ENCODE results near the gene DNAJA4. TPM values are rescaled to one million over a fixed set of nuclear protein-coding genes. Genes with fewer than 3 reads are reported as not detected.
A peak's percentile ranks its signal among the peaks of the same experiment; 100 is the strongest.

Gene DNAJA4
- total RNA-seq, 2 donors from 2014 or later = 32.1 to 43.7 TPM

GRCh38 chr15:78272316-78272715 is 8.0 kb downstream of the DNAJA4 start:
- TF ChIP-seq POLR2A (IDR thresholded peaks at IDR 0.05) = no peak
- no peak for TF ChIP-seq POLR2AphosphoS5 (IDR thresholded peaks at IDR 0.05)
- Histone ChIP-seq H3K9me3 (no peaks in the 10 kb centered on the region), H3K27ac (no peak overlapping the region), H3K36me3 (no peaks in the 10 kb centered on the region), H3K27me3 (replicated peaks; ENCODE audit: insufficient read depth) (no peaks in the 10 kb centered on the region), H3K4me1 (replicated peaks) (no peaks in the 10 kb centered on the region), H3K4me3 (no peak overlapping the region)
- intact Hi-C loops (cut with DNase I) = no loop called here
- DNase-seq (ENCODE audit: low spot score) = no peak
- WGBS = 77% methylated on average over 2 of the region's 2 CpGs

GRCh38 chr15:78272776-78273175 is 8.4 kb downstream of the DNAJA4 start:
- H3K4me3 ChIP-seq = no peak overlapping the region
- 96% methylated on average over 3 of the region's 3 CpGs for WGBS
- H3K27ac ChIP-seq = no peak overlapping the region
- no peak for DNase-seq (ENCODE audit: low spot score)
- no peaks in the 10 kb centered on the region for H3K4me1 ChIP-seq (replicated peaks)
- intact Hi-C loops (cut with DNase I) = no loop called here
- no peak for TF ChIP-seq CTCF (IDR thresholded peaks at IDR 0.05)
- TF ChIP-seq POLR2AphosphoS5 (IDR thresholded peaks at IDR 0.05) = no peak
- no peak for TF ChIP-seq POLR2A (IDR thresholded peaks at IDR 0.05)
- no peaks in the 10 kb centered on the region for H3K27me3 ChIP-seq (replicated peaks; ENCODE audit: insufficient read depth)
- no peaks in the 10 kb centered on the region for H3K36me3 ChIP-seq
- H3K9me3 ChIP-seq = no peaks in the 10 kb centered on the region

GRCh38 chr15:78274994-78275393 is 10.6 kb downstream of the DNAJA4 start:
- TF ChIP-seq POLR2A (IDR thresholded peaks at IDR 0.05) (no peak), CTCF (IDR thresholded peaks at IDR 0.05) (no peak), POLR2AphosphoS5 (IDR thresholded peaks at IDR 0.05) (no peak)
- Histone ChIP-seq H3K27me3 (replicated peaks; ENCODE audit: insufficient read depth) (no peaks in the 10 kb centered on the region), H3K27ac (no peak overlapping the region), H3K36me3 (no peaks in the 10 kb centered on the region), H3K9me3 (no peaks in the 10 kb centered on the region), H3K4me1 (replicated peaks) (no peaks in the 10 kb centered on the region), H3K4me3 (no peak overlapping the region)
- no peak for DNase-seq (ENCODE audit: low spot score)
- WGBS = 87% methylated on average over 5 of the region's 5 CpGs
- intact Hi-C loops (cut with DNase I) = no loop called here

GRCh38 chr15:78276064-78276943 is 11.9 kb downstream of the DNAJA4 start:
- Histone ChIP-seq H3K27ac (peak overlapping the region in 1 of 2 donors; percentile 40), H3K36me3 (no peaks in the 10 kb centered on the region), H3K4me1 (replicated peaks) (no peaks in the 10 kb centered on the region), H3K27me3 (replicated peaks; ENCODE audit: insufficient read depth) (no peaks in the 10 kb centered on the region), H3K4me3 (no peak overlapping the region), H3K9me3 (no peaks in the 10 kb centered on the region)
- intact Hi-C loops (cut with DNase I) = no loop called here
- 83% methylated on average over 6 of the region's 6 CpGs for WGBS
- DNase-seq (ENCODE audit: low spot score) = no peak
- no peak for TF ChIP-seq CTCF (IDR thresholded peaks at IDR 0.05)
- no peak for TF ChIP-seq POLR2AphosphoS5 (IDR thresholded peaks at IDR 0.05)
- no peak for TF ChIP-seq POLR2A (IDR thresholded peaks at IDR 0.05)

- Histone ChIP-seq H3K27me3 (replicated peaks; ENCODE audit: insufficient read depth) (no peaks in the 10 kb centered on the region), H3K4me3 (no peak overlapping the region), H3K9me3 (no peaks in the 10 kb centered on the region), H3K27ac (peak overlapping the region in 1 of 2 donors; percentile 38), H3K4me1 (replicated peaks) (no peaks in the 10 kb centered on the region), H3K36me3 (no peaks in the 10 kb centered on the region)
- intact Hi-C loops (cut with DNase I) = no loop called here
- no peak for DNase-seq (ENCODE audit: low spot score)
- no peak for TF ChIP-seq POLR2A (IDR thresholded peaks at IDR 0.05)
- no peak for TF ChIP-seq POLR2AphosphoS5 (IDR thresholded peaks at IDR 0.05)
- no peak for TF ChIP-seq CTCF (IDR thresholded peaks at IDR 0.05)
- 90% methylated on average over 13 of the region's 13 CpGs for WGBS
These were observed 16.1 kb downstream of the DNAJA4 start for GRCh38 chr15:78280319-78281072.
